Hepatocyte (in vitro differentiated cells): ENCODE results near the gene LNX2. TPM values are rescaled to one million over a fixed set of nuclear protein-coding genes. Genes with fewer than 3 reads are reported as not detected.

Experiments used
- DNase-seq: peaks from one replicate; pipeline ENCODE4 v3.0.0-alpha.2; 2016; ENCODE audit warnings: low spot score
- H2AFZ ChIP-seq: fragments of 200-600 bp; sonication (generic); 2 replicates; pipeline ENCODE4 v1.6.0; 2016; ENCODE audit warnings: antibody characterized with exemption, mild to moderate bottlenecking
- H3K27ac ChIP-seq: fragments of 200-600 bp; sonication (generic); 2 replicates; pipeline ENCODE4 v1.5.1; 2016; ENCODE audit warnings: mild to moderate bottlenecking
- H3K27me3 ChIP-seq: fragments of 200-600 bp; sonication (generic); 2 replicates; pipeline ENCODE4 v1.6.1; 2016
- H3K36me3 ChIP-seq: fragments of 200-600 bp; sonication (generic); replicated peaks from 2 replicates; pipeline ENCODE4 v1.5.1; 2016; ENCODE audit warnings: low read depth; ENCODE audit not compliant: insufficient read depth
- H3K4me1 ChIP-seq: fragments of 200-600 bp; sonication (generic); 2 replicates; pipeline ENCODE4 v1.5.1; 2016; ENCODE audit warnings: mild to moderate bottlenecking, moderate library complexity; ENCODE audit not compliant: insufficient read depth
- H3K4me2 ChIP-seq: fragments of 200-600 bp; sonication (generic); 2 replicates; pipeline ENCODE4 v1.6.0; 2016
- H3K4me3 ChIP-seq: fragments of 200-600 bp; sonication (generic); 2 replicates; pipeline ENCODE4 v1.5.1; 2016; ENCODE audit warnings: mild to moderate bottlenecking
- H3K79me2 ChIP-seq: fragments of 200-600 bp; sonication (generic); 2 replicates; pipeline ENCODE4 v1.6.0; 2017; ENCODE audit warnings: mild to moderate bottlenecking
- H3K9me2 ChIP-seq: fragments of 200-600 bp; sonication (generic); replicated peaks from 2 replicates; pipeline ENCODE4 v1.6.0; 2017; ENCODE audit warnings: mild to moderate bottlenecking; ENCODE audit not compliant: insufficient read depth
- H3K9me3 ChIP-seq: fragments of 200-600 bp; sonication (generic); 2 replicates; pipeline ENCODE4 v1.5.1; 2016; ENCODE audit warnings: low read depth, mild to moderate bottlenecking
- H4K20me1 ChIP-seq: fragments of 200-600 bp; sonication (generic); 2 replicates; pipeline ENCODE4 v1.6.0; 2016; ENCODE audit warnings: mild to moderate bottlenecking; ENCODE audit not compliant: insufficient read depth, poor library complexity, severe bottlenecking
- EZH2 ChIP-seq: fragments of 200-600 bp; sonication (generic); IDR thresholded peaks from 2 replicates; pipeline ENCODE4 v1.6.1; 2016; ENCODE audit warnings: antibody characterized with exemption, mild to moderate bottlenecking, borderline replicate concordance
- EZH2phosphoT487 ChIP-seq: fragments of 200-600 bp; sonication (generic); IDR thresholded peaks from one replicate; pipeline ENCODE4 v1.6.1; 2018; ENCODE audit warnings: antibody characterized with exemption, mild to moderate bottlenecking, low read depth, moderate library complexity; ENCODE audit not compliant: unreplicated experiment, severe bottlenecking
- WGBS: methylation state at CpG from one replicate; pipeline ENCODE4 v1.1.6; 2016; ENCODE audit warnings: low lambda C conversion rate; ENCODE audit errors: missing lambda C conversion rate; 5-methylcytosine and 5-hydroxymethylcytosine counted together
- polyA plus RNA-seq: library from polyadenylated mRNA; unstranded; fragments of >200 nt; fragmentation: Nextera tagmentation; extraction: Ambion mirVana; gene quantifications from 2 replicates; pipeline ENCODE4 v1.2.1, GENCODE V29; 2016
- total RNA-seq: library from RNA; depleted of rRNA; stranded (reverse); fragments of >200 nt; gene quantifications from 2 replicates; pipeline ENCODE4 v1.2.3, GENCODE V29; 2014
- TF ChIP-seq, protein P1 (sequence below): fragments of 200-600 bp; sonication (generic); IDR thresholded peaks from 2 replicates; pipeline ENCODE4 v1.5.1; 2016; ENCODE audit warnings: antibody characterized with exemption, mild to moderate bottlenecking; ENCODE audit not compliant: poor library complexity

LNX2 gene
- total and polyA plus RNA-seq, 2 experiments from 2014 or later = 8.8 to 28.8 TPM

GRCh38 chr13:27665761-27666160 lies 45.4 kb upstream of the LNX2 start:
- H3K79me2 ChIP-seq = no peaks in the 10 kb centered on the region
- no peaks in the 10 kb centered on the region for H3K9me2 ChIP-seq
- H3K4me2 ChIP-seq = no peak overlapping the region
- H3K27me3 ChIP-seq = no peaks in the 10 kb centered on the region
- no peaks in the 10 kb centered on the region for H3K9me3 ChIP-seq
- no peak overlapping the region for H2AFZ ChIP-seq
- no peaks in the 10 kb centered on the region for H3K36me3 ChIP-seq
- H3K27ac ChIP-seq = no peak overlapping the region
- 94% methylated on average over 19 of the region's 19 CpGs for WGBS
- DNase-seq = no peak
- H3K4me1 ChIP-seq = no peaks in the 10 kb centered on the region
- H3K4me3 ChIP-seq = no peak overlapping the region
- no peak for TF ChIP-seq EZH2
- TF ChIP-seq, protein P1, sequence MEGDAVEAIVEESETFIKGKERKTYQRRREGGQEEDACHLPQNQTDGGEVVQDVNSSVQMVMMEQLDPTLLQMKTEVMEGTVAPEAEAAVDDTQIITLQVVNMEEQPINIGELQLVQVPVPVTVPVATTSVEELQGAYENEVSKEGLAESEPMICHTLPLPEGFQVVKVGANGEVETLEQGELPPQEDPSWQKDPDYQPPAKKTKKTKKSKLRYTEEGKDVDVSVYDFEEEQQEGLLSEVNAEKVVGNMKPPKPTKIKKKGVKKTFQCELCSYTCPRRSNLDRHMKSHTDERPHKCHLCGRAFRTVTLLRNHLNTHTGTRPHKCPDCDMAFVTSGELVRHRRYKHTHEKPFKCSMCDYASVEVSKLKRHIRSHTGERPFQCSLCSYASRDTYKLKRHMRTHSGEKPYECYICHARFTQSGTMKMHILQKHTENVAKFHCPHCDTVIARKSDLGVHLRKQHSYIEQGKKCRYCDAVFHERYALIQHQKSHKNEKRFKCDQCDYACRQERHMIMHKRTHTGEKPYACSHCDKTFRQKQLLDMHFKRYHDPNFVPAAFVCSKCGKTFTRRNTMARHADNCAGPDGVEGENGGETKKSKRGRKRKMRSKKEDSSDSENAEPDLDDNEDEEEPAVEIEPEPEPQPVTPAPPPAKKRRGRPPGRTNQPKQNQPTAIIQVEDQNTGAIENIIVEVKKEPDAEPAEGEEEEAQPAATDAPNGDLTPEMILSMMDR = no peak
- TF ChIP-seq EZH2phosphoT487 = no peak
- H4K20me1 ChIP-seq = no peaks in the 10 kb centered on the region

GRCh38 chr13:27665333-27665732 lies 45.0 kb upstream of the LNX2 start:
- H2AFZ ChIP-seq = no peak overlapping the region

GRCh38 chr13:27663947-27664346 lies 43.6 kb upstream of the LNX2 start:
- H3K4me1 ChIP-seq = no peaks in the 10 kb centered on the region
- no peaks in the 10 kb centered on the region for H3K36me3 ChIP-seq
- no peak for DNase-seq
- no peak overlapping the region for H2AFZ ChIP-seq
- H3K9me2 ChIP-seq = no peaks in the 10 kb centered on the region
- no peak overlapping the region for H3K4me3 ChIP-seq
- no peaks in the 10 kb centered on the region for H3K79me2 ChIP-seq
- H3K27ac ChIP-seq = no peak overlapping the region
- TF ChIP-seq, protein P1 = no peak
- no peak for TF ChIP-seq EZH2phosphoT487
- no peak for TF ChIP-seq EZH2
- no peaks in the 10 kb centered on the region for H4K20me1 ChIP-seq
- WGBS = 79% methylated on average over 8 of the region's 8 CpGs
- H3K4me2 ChIP-seq = no peak overlapping the region
- no peaks in the 10 kb centered on the region for H3K27me3 ChIP-seq
- H3K9me3 ChIP-seq = no peaks in the 10 kb centered on the region

More at GRCh38 chr13:27665333-27665732, 45.0 kb upstream of the LNX2 start:
- Histone ChIP-seq H4K20me1 (no peaks in the 10 kb centered on the region), H3K79me2 (no peaks in the 10 kb centered on the region), H3K9me2 (no peaks in the 10 kb centered on the region), H3K4me3 (no peak overlapping the region), H3K4me2 (no peak overlapping the region), H3K9me3 (no peaks in the 10 kb centered on the region), H3K4me1 (no peaks in the 10 kb centered on the region), H3K27me3 (no peaks in the 10 kb centered on the region), H3K27ac (no peak overlapping the region), H3K36me3 (no peaks in the 10 kb centered on the region)
- DNase-seq = no peak
- no peak for TF ChIP-seq EZH2phosphoT487
- TF ChIP-seq, protein P1 = peak; percentile 14
- WGBS = 44% methylated on average over 3 of the region's 3 CpGs
